ENCODE data around the gene SLCO4A1.

DNA sequence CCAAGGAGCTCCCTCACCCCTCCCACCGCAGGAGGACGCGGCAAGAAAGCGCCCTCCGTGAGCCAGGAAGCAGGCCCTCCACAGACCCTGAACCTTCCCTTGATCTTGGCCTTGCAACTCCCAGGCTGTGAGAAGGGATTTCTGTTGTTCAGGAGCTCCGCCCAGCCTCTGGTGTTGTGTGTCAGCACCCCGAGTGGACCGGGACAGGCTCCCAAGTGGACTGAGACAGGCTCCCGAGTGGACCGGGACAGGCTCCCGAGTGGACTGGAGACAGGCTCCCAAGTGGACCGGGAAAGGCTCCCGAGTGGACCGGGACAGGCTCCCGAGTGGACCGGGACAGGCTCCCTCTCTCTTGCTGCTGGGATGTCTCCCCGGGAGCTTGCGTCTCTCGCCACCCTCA is 57.0 kb downstream of the SLCO4A1 start:
- TF ChIP-seq, protein P1, sequence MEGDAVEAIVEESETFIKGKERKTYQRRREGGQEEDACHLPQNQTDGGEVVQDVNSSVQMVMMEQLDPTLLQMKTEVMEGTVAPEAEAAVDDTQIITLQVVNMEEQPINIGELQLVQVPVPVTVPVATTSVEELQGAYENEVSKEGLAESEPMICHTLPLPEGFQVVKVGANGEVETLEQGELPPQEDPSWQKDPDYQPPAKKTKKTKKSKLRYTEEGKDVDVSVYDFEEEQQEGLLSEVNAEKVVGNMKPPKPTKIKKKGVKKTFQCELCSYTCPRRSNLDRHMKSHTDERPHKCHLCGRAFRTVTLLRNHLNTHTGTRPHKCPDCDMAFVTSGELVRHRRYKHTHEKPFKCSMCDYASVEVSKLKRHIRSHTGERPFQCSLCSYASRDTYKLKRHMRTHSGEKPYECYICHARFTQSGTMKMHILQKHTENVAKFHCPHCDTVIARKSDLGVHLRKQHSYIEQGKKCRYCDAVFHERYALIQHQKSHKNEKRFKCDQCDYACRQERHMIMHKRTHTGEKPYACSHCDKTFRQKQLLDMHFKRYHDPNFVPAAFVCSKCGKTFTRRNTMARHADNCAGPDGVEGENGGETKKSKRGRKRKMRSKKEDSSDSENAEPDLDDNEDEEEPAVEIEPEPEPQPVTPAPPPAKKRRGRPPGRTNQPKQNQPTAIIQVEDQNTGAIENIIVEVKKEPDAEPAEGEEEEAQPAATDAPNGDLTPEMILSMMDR (IDR thresholded peaks at IDR 0.05): no peak
- TF ChIP-seq POLR2A (IDR thresholded peaks at IDR 0.05): no peak
